ENCODE measurements around the gene UFC1.
A peak's percentile ranks its signal among the peaks of the same experiment; 100 is the strongest.

UFC1 gene

DNA sequence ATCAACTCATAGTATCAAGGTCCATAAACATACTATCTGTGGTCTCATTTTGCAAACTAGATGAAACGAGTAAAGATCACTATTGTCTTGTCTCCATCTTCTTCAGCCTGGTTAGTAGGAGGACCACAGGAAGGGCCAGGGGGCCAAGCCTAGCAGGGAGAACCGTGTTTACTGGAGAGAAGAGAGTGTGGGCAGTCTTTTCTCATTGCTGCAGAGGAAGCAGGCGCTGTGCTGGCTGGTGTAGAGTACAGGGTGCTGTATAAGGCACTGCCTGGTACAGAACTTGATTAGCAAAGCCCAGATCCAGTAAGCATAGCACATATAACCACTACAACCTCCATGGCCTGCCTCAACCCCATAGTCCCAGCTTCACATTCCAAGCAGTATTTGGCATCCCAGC, 33.5 kb downstream of the UFC1 start:
- Histone ChIP-seq H3K27ac (peak overlapping the region; percentile 14 to 99 (median 96); a peak in 19 of 22 replicates), H3K9me3 (replicated peaks in 1 of 11) (no peaks in the 10 kb centered on the region), H3K4me2 (peak overlapping the region; percentile 64 to 95 (median 83)), H3K4me3 (no peak overlapping the region), H3K4me1 (peaks cover 61 to 96% (median 70%) of the 10 kb centered on the region in 10 experiments), H3K9ac (no peak overlapping the region), H3K36me3 (no peaks in the 10 kb centered on the region), H4K20me1 (no peaks in the 10 kb centered on the region), H3K27me3 (no peaks in the 10 kb centered on the region)
- no peak for TF ChIP-seq Cebpa-rat (IDR thresholded peaks at IDR 0.05)

- Histone ChIP-seq H3K9ac (no peak overlapping the region), H3K4me1 (peaks cover 59 to 96% (median 68%) of the 10 kb centered on the region in 10 experiments), H3K9me3 (replicated peaks in 1 of 11) (no peaks in the 10 kb centered on the region), H3K4me2 (peak overlapping the region in 7 of 11 experiments; percentile 9 to 95 (median 77); a peak in 10 of 22 replicates), H3K27ac (no peak overlapping the region), H3K4me3 (no peak overlapping the region), H3K27me3 (no peaks in the 10 kb centered on the region), H3K36me3 (no peaks in the 10 kb centered on the region), H4K20me1 (no peaks in the 10 kb centered on the region)
- TF ChIP-seq Cebpa-rat (IDR thresholded peaks at IDR 0.05), result no peak
Measured at GRCh38 chr1:161188381-161188780, 34.6 kb downstream of the UFC1 start.

GRCh38 chr1:161189036-161189435, 35.3 kb downstream of the UFC1 start:
- Histone ChIP-seq H3K36me3 (no peaks in the 10 kb centered on the region), H4K20me1 (no peaks in the 10 kb centered on the region), H3K9me3 (replicated peaks in 1 of 11) (no peaks in the 10 kb centered on the region), H3K27me3 (no peaks in the 10 kb centered on the region), H3K27ac (no peak overlapping the region), H3K4me2 (peak overlapping the region in 5 of 11 experiments; percentile 2 to 89 (median 22); a peak in 5 of 22 replicates), H3K9ac (no peak overlapping the region), H3K4me3 (no peak overlapping the region), H3K4me1 (peaks cover 59 to 96% (median 69%) of the 10 kb centered on the region in 10 experiments)
- TF ChIP-seq Cebpa-rat (IDR thresholded peaks at IDR 0.05), result no peak

DNA sequence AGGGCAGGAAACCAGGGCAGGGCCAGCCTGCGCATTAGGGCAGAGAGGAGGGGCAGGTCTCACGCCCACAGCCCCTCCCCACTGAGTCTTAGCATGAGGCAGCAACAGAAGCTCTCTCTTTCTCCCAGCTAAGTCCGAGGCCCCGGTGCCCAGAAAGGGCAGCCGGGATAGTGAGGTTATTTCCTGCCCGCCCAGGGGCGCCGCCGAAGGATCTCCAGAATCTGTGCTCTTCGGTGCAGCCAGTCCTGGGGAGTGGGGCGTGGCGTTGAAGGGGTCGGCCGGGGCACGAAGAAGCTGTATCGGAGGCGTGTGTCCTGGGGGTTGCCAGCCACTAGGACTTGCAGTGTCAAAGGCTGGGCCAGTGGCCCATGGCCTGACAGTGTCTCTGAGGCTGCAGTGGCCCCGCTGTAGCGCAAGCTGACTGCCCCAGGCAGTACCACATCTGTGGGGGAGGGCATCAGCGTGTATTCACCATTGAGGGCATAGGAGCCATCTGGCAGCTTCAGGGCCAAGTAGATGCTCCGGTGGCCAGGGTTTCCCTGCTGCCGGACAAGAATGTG, 37.3 kb downstream of the UFC1 start:
- Histone ChIP-seq H4K20me1 (no peaks in the 10 kb centered on the region), H3K36me3 (no peaks in the 10 kb centered on the region), H3K27ac (peak overlapping the region in 5 of 11 experiments; percentile 1 to 31 (median 6); a peak in 6 of 22 replicates), H3K9me3 (replicated peaks in 1 of 11) (no peaks in the 10 kb centered on the region), H3K9ac (peak overlapping the region in 7 of 11 experiments; percentile 13 to 37 (median 26); a peak in 8 of 22 replicates), H3K4me3 (no peak overlapping the region), H3K4me2 (peak overlapping the region in 5 of 11 experiments; percentile 14 to 39 (median 29); a peak in 7 of 22 replicates), H3K27me3 (no peaks in the 10 kb centered on the region), H3K4me1 (peaks cover 57 to 96% (median 69%) of the 10 kb centered on the region in 10 experiments)
- no peak for TF ChIP-seq Cebpa-rat (IDR thresholded peaks at IDR 0.05)

DNA sequence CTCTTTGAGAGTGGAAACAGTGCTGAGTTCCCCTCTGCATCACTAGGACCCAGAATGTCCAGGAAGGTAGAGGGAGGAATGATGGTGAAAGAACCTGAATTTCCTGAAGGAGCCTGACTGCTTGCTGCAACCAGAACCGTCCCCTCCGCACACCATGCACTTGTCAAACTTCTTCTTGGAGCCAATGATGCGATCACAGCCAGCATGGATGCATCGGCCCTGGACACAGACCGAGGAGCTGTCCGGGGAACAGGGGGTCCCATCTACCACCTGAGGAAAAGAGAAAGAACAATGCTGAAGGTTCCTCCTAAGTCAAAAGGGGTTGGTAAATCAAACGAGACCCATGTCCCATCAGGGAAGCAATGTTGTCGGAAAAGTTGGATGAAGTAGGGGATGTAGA, 38.2 kb downstream of the UFC1 start:
- Histone ChIP-seq H3K27me3 (no peaks in the 10 kb centered on the region), H3K36me3 (no peaks in the 10 kb centered on the region), H3K4me3 (no peak overlapping the region), H3K27ac (peak overlapping the region in 1 of 11 experiments; percentile 6; a peak in 1 of 22 replicates), H4K20me1 (no peaks in the 10 kb centered on the region), H3K9me3 (replicated peaks in 1 of 11) (no peaks in the 10 kb centered on the region), H3K4me1 (peaks cover 57 to 96% (median 69%) of the 10 kb centered on the region in 10 experiments), H3K9ac (peak overlapping the region in 1 of 11 experiments; percentile 35; a peak in 1 of 22 replicates), H3K4me2 (peak overlapping the region in 3 of 11 experiments; percentile 14 to 78 (median 18); a peak in 4 of 22 replicates)
- no peak for TF ChIP-seq Cebpa-rat (IDR thresholded peaks at IDR 0.05)

DNA sequence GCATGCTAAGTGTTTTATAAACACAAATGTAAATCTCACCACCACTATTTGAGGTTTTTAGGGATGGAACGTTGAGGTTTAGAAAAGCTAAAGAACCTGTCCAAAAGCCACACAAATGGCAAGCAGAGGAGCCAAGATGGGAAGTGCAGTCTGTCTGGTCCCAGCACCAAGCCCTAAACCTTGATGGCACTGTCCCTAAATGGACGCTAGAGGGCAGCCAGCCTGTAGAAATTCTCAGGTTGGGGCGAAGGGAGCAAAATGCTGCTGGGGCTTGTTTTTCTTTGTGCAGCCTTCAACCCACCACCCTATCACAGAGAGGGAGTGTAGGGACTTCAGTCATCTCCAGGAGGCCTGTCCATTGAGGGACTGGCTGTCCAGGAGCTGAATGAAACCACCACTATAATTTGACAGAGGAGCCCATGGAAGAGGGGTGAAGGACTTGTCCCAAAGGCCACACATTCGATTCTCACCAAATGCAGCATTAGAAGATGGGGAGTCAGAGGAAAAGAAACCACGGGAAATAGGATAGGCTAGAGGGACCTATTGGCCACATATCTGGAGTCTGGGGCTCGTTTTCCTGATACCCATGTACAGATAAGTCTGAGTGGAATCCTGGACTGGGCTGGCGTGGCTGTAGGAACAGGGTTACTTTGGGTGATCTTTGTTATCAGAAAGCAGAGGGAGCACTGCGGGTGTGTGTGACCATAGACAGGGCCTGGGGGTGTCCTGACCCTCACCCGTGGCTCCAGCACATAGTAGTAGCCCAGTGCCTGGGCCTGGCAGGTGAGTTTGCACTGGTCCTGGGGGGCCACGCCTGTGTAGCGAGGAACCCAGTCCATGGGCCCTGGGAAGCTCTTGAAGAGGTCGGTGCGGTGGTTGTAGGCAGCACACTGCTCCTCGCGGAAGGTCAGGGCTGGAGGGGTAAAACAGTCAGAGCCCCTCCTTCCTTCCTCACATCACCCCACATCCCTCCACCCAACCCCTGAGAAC, 39.0 kb downstream of the UFC1 start:
- Histone ChIP-seq H3K9me3 (replicated peaks in 1 of 11) (no peaks in the 10 kb centered on the region), H3K4me3 (no peak overlapping the region), H3K27ac (peak overlapping the region in 8 of 11 experiments; percentile 11 to 46 (median 22); a peak in 11 of 22 replicates), H3K9ac (peak overlapping the region in 10 of 11 experiments; percentile 2 to 50 (median 28); a peak in 10 of 22 replicates), H3K4me2 (peak overlapping the region; percentile 48 to 94 (median 72)), H3K27me3 (no peaks in the 10 kb centered on the region), H3K4me1 (peaks cover 56 to 96% (median 69%) of the 10 kb centered on the region in 10 experiments), H3K36me3 (no peaks in the 10 kb centered on the region), H4K20me1 (no peaks in the 10 kb centered on the region)
- TF ChIP-seq Cebpa-rat (IDR thresholded peaks at IDR 0.05), result no peak

DNA sequence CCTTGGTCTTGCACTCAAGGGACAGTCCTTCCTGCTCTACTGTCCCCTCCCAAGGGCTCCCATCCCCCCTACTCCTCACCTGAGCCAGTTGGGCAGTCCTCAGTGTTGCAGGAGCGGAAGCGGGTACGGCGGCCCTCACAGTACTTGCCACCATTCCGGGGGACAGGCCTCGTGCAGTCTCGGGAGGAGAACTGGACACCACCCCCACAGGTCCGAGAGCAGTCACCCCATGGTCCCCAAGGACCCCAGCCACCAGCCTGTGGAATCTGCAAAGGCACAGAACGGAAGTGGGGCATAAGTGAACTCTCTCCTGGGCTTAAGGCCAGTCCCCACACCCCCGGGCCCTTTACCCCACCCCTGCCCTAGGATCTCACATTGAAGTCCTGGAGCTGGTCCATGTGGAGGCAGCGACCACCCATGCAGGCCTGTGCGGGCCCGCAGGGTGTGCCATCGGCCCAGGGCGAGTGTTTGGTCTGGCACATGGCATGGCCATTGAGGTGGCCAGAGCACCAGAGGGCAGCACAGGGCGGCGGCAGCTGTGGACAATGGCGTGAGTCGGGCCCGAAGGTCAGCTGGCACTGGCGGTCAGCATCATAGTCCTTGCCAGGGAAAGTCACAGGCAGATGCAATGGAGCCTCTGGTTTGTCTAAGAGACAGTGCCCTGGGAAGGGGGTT, 39.9 kb downstream of the UFC1 start:
- Histone ChIP-seq H3K4me2 (peak overlapping the region; percentile 48 to 94 (median 72)), H3K27me3 (no peaks in the 10 kb centered on the region), H3K36me3 (no peaks in the 10 kb centered on the region), H3K4me1 (peaks cover 53 to 96% (median 72%) of the 10 kb centered on the region in 10 experiments), H3K27ac (peak overlapping the region in 8 of 11 experiments; percentile 11 to 46 (median 22); a peak in 12 of 22 replicates), H3K9ac (peak overlapping the region in 9 of 11 experiments; percentile 2 to 50 (median 30); a peak in 8 of 22 replicates), H4K20me1 (no peaks in the 10 kb centered on the region), H3K4me3 (no peak overlapping the region), H3K9me3 (replicated peaks in 1 of 11) (no peaks in the 10 kb centered on the region)
- TF ChIP-seq Cebpa-rat (IDR thresholded peaks at IDR 0.05), result no peak

DNA sequence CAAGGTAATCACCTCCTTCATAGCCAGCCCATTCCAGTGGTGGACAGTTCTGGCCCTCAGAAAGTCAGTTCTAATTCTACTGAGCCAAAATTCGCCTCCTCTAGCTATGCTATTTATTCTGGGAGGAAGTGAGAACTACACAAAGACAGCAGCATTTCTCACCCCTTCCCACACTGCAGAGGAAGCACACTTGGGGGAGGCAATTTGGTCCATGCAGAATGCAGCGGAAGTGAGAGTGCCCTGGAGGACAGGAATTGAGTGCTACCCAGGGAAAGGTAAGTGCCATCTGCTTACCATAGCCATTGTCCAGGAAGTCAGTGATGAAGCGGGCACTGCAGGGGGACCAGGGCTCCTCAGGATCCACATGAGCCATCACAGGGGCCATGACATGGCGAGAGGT, 41.4 kb downstream of the UFC1 start:
- Histone ChIP-seq H3K27me3 (no peaks in the 10 kb centered on the region), H3K4me3 (no peak overlapping the region), H3K36me3 (no peaks in the 10 kb centered on the region), H3K9me3 (replicated peaks in 1 of 11) (no peaks in the 10 kb centered on the region), H3K4me2 (peak overlapping the region; percentile 10 to 94 (median 45); a peak in 21 of 22 replicates), H3K4me1 (peaks cover 59 to 100% (median 85%) of the 10 kb centered on the region in 10 experiments), H3K27ac (peak overlapping the region in 5 of 11 experiments; percentile 6 to 30 (median 26); a peak in 4 of 22 replicates), H3K9ac (peak overlapping the region in 3 of 11 experiments; percentile 3 to 32 (median 14); a peak in 3 of 22 replicates), H4K20me1 (no peaks in the 10 kb centered on the region)
- TF ChIP-seq Cebpa-rat (IDR thresholded peaks at IDR 0.05), result no peak
